Ovary (tissue), 9 donors: Measurements from ENCODE around the gene PGBD5. TPM values are rescaled to one million over a fixed set of nuclear protein-coding genes. Genes with fewer than 3 reads are reported as not detected.

ENCODE experiments used
- DNase-seq, 5 donors: peaks; one replicate each; pipeline ENCODE4 v3.0.0-alpha.2; 2019 to 2020
- H3K27ac ChIP-seq, 2 donors: fragments of 200-600 bp; one replicate each; pipeline versions ENCODE4 v1.5.1 to v1.8.0; 2019 to 2022
- H3K27me3 ChIP-seq: fragments of 200-600 bp; one replicate; pipeline ENCODE4 v1.8.0; 2022
- H3K36me3 ChIP-seq: fragments of 200-600 bp; sonication (generic); one replicate; pipeline ENCODE4 v1.5.1; 2019
- H3K4me1 ChIP-seq: one replicate; pipeline ENCODE4 v1.8.1; 2013; ENCODE audit warnings: mild to moderate bottlenecking, moderate library complexity; ENCODE audit not compliant: insufficient read depth
- H3K4me3 ChIP-seq: fragments of 200-600 bp; sonication (generic); one replicate; pipeline ENCODE4 v1.5.1; 2017
- H3K9me3 ChIP-seq, 2 donors: fragments of 200-600 bp in 1 of 2; sonication (generic) in 1 of 2; one replicate each; pipeline versions ENCODE4 v1.5.1 to v1.8.1; 2013 to 2019; ENCODE audit warnings: mild to moderate bottlenecking in 1 of 2, moderate library complexity in 1 of 2
- CTCF ChIP-seq, 3 donors: fragments of 450-650 bp in 2 of 3; fragments of 200-600 bp in 1 of 3; IDR thresholded peaks; one replicate each; pipeline versions ENCODE4 v1.5.1 to v1.8.0; 2016 to 2022; ENCODE audit warnings: antibody characterized with exemption in 3 of 3, mild to moderate bottlenecking in 1 of 3
- EP300 ChIP-seq: sonication (generic); formaldehyde crosslinking; IDR thresholded peaks from one replicate; pipeline ENCODE4 v1.6.1; 2017; ENCODE audit warnings: antibody characterized with exemption
- POLR2A ChIP-seq: fragments of 450-650 bp; IDR thresholded peaks from one replicate; pipeline ENCODE4 v1.6.1; 2017; ENCODE audit warnings: antibody characterized with exemption, mild to moderate bottlenecking, moderate library complexity
- WGBS, 3 donors: extraction: QIAGEN DNeasy Blood & Tissue Kit in 1 of 3; methylation state at CpG; one replicate each; pipeline versions ENCODE4 v1.1.5 to v1.1.7; 2013 to 2017; 5-methylcytosine and 5-hydroxymethylcytosine counted together
- intact Hi-C, 4 donors: fragments of 100-400 bp; cut with DNase I; formaldehyde crosslinking; loops; one replicate each; pipeline versions ENCODE4 v1.11.0 to v1.15.1; 2022 to 2023
- polyA plus RNA-seq, 2 donors: library from polyadenylated mRNA; stranded (reverse); fragments of 200-250 nt in 1 of 2; fragments of 350-450 nt in 1 of 2; fragmentation: Illumina TruSeq in 1 of 2; extraction: RNeasy Lipid Tissue Mini Kit (QIAGEN cat#74804) in 1 of 2; gene quantifications; one replicate each; pipeline ENCODE4 v1.2.3, GENCODE V29; 2013 to 2014
- total RNA-seq, 7 donors: library from RNA; depleted of rRNA in 2 of 7; stranded (reverse); fragments of >200 nt in 2 of 7; fragmentation: NEBNext Ultra II Directional in 3 of 7; extraction: Animal tissue kit (Norgen Biotek cat#: 25700) in 3 of 7; gene quantifications; one replicate each; pipeline versions ENCODE4 v1.1.0 to v1.2.4, GENCODE V29; 2016 to 2023
- donor health status: DM: no; HTN: no; CAD: no; lungs with moderate emphysema.
- donor health status: DM: no; HTN: no; CAD: no.
- donor health status: Bipolar disorder and iron deficiency.
- donor health status: DM: yes; HTN: yes; CAD: no.
- donor health status: DM: no; HTN: no; CAD: no.
- donor health status: DM: yes; HTN: yes; CAD: no.

PGBD5 gene
- total and polyA plus RNA-seq, 9 donors, result 0.12 to 2.6 (median 1.1) TPM

DNA sequence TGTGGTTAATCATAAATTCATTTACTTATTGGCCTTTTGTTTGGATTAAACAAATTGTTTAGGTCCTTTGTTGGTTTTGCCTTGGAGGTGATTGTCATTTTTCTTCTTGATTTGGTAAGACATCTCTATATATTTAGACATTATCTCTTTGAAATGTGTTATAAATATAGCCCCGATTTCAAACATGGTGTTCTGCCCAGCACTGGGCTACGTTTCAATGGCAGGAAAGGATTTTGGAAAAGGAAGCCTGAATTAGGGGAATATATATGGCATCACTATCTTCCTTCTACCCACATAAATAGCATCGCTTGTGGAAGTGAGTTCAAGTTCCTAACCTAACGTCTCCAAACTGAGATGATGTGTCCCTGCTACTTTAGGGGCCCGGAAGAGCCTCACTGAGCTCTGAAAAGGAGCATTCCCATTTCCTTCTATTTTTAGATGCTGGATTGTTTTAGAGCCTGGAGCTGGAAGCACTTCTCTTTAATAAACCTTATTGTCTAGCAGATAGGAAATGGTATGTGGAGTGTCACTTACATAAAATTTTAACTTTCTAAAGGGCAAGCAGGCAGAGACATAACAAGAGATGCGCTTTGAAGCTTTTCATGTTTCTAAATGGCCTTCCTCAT, 39.4 kb downstream of the PGBD5 start:
- Histone ChIP-seq H3K4me3 (no peak overlapping the region), H3K36me3 (no peaks in the 10 kb centered on the region), H3K27me3 (no peaks in the 10 kb centered on the region), H3K27ac (no peak overlapping the region), H3K9me3 (no peaks in the 10 kb centered on the region), H3K4me1 (no peaks in the 10 kb centered on the region)
- intact Hi-C loops, result loop anchor here in 1 of 4 donors (2.0 kb wide), 1 partner anchor 62 kb away; no protein-coding TSS in a partner anchor
- 70 to 84% (median 75%) methylated on average over 6 of the region's 6 CpGs for WGBS, 3 donors
- TF ChIP-seq EP300, result no peak
- TF ChIP-seq POLR2A, result no peak
- TF ChIP-seq CTCF (IDR thresholded peaks at IDR 0.05), result no peak
- no peak for DNase-seq

DNA sequence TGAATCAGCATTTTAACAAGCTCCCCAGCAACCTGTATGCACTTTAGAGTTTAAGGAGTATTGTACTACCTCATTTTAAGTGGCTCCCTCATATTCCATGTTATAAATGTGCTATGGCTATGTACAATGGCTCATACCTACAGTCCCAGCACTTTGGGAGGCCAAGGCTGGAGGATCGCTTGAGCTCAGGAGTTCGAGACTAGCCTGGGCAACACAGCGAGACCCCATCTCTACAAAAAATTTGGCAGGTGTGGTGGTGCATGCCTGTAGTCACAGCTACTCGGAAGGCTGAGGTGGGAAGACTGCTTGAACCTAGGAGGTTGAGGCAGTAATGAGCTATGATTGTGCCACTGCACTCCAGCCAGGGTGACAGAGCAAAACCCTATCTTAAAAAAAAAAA, 40.2 kb downstream of the PGBD5 start:
- no peak for DNase-seq
- H3K27me3 ChIP-seq, result no peaks in the 10 kb centered on the region
- intact Hi-C loops, result loop anchor here in 1 of 4 donors (2.0 kb wide), 1 partner anchor 63 kb away; no protein-coding TSS in a partner anchor
- WGBS, 3 donors, result 96 to 97% (median 97%) methylated on average over 4 of the region's 4 CpGs
- TF ChIP-seq EP300 (no peak), POLR2A (no peak)
- H3K4me1 ChIP-seq, result no peaks in the 10 kb centered on the region
- no peak overlapping the region for H3K4me3 ChIP-seq
- H3K27ac ChIP-seq, result no peak overlapping the region
- no peaks in the 10 kb centered on the region for H3K36me3 ChIP-seq
- H3K9me3 ChIP-seq, result no peaks in the 10 kb centered on the region

- H3K4me3 ChIP-seq, result no peak overlapping the region
- H3K27ac ChIP-seq, result no peak overlapping the region
- H3K36me3 ChIP-seq, result no peaks in the 10 kb centered on the region
- no peak for DNase-seq
- no peaks in the 10 kb centered on the region for H3K27me3 ChIP-seq
- WGBS, 3 donors, result 29 to 42% (median 33%) methylated on average over 2 of the region's 2 CpGs
- no peaks in the 10 kb centered on the region for H3K4me1 ChIP-seq
- intact Hi-C loops, result no loop called here
- H3K9me3 ChIP-seq, result no peaks in the 10 kb centered on the region
- TF ChIP-seq EP300 (no peak), POLR2A (no peak), CTCF (IDR thresholded peaks at IDR 0.05) (no peak)
These were observed 41.0 kb downstream of the PGBD5 start for GRCh38 chr1:230385158-230385450.

- intact Hi-C loops, result no loop called here
- no peaks in the 10 kb centered on the region for H3K4me1 ChIP-seq
- H3K36me3 ChIP-seq, result no peaks in the 10 kb centered on the region
- H3K27ac ChIP-seq, result no peak overlapping the region
- no peaks in the 10 kb centered on the region for H3K27me3 ChIP-seq
- 69 to 73% (median 72%) methylated on average over 17 of the region's 17 CpGs for WGBS, 3 donors
- TF ChIP-seq POLR2A (no peak), CTCF (IDR thresholded peaks at IDR 0.05) (no peak), EP300 (no peak)
- DNase-seq, result no peak
- H3K4me3 ChIP-seq, result no peak overlapping the region
- H3K9me3 ChIP-seq, result peaks cover 0 to 3% of the 10 kb centered on the region in 2 donors
These were observed 41.6 kb downstream of the PGBD5 start for GRCh38 chr1:230384380-230385157.

GRCh38 chr1:230383425-230383824, 42.7 kb downstream of the PGBD5 start:
- no peak for DNase-seq
- H3K4me1 ChIP-seq, result no peaks in the 10 kb centered on the region
- H3K27me3 ChIP-seq, result no peaks in the 10 kb centered on the region
- no peaks in the 10 kb centered on the region for H3K36me3 ChIP-seq
- peaks cover 0 to 5% of the 10 kb centered on the region in 2 donors for H3K9me3 ChIP-seq
- WGBS, 3 donors, result 84 to 91% (median 89%) methylated on average over 5 of the region's 5 CpGs
- TF ChIP-seq CTCF (IDR thresholded peaks at IDR 0.05) (no peak), EP300 (no peak), POLR2A (no peak)
- intact Hi-C loops, result no loop called here
- no peak overlapping the region for H3K4me3 ChIP-seq
- no peak overlapping the region for H3K27ac ChIP-seq
